Epithelial cell of umbilical artery (primary cell): ENCODE data around the gene FHDC1. TPM values are rescaled to one million over a fixed set of nuclear protein-coding genes. Genes with fewer than 3 reads are reported as not detected.

Experiments
- total RNA-seq: library from RNA; depleted of rRNA; stranded (reverse); fragments of >200 nt; gene quantifications from 2 replicates; pipeline ENCODE4 v1.2.3, GENCODE V29; 2014

Gene FHDC1
- under 0.01 TPM in 2 replicates for total RNA-seq

GRCh38 chr4:152935631-152936445 lies at the start of gene FHDC1:
Gene FHDC1 (plus strand): TSS chr4:152936323. CDS start chr4:152943058, 6,735 bp downstream.

Other genes with a start within 250 kb of the FHDC1 start
- 0.30 and 0.32 TPM in 2 replicates for gene TIGD4, start 156.6 kb upstream of the FHDC1 start, total RNA-seq
- 36.1 and 37.2 TPM in 2 replicates for gene ARFIP1, start 156.4 kb upstream of the FHDC1 start, total RNA-seq